Smooth muscle cell (in vitro differentiated cells): Measurements from ENCODE around the gene VPS52. TPM values are rescaled to one million over a fixed set of nuclear protein-coding genes. Genes with fewer than 3 reads are reported as not detected.

Experiments
- DNase-seq: peaks from one replicate; lab custom pipeline; 2025; ENCODE audit not compliant: unreplicated experiment; lab: John Stamatoyannopoulos, UW
- H2AFZ ChIP-seq: fragments of 200-600 bp; sonication (generic); 2 replicates; pipeline ENCODE4 v1.6.0; 2016; ENCODE audit warnings: antibody characterized with exemption, low read depth, mild to moderate bottlenecking
- H3F3A ChIP-seq: fragments of 200-600 bp; sonication (generic); 2 replicates; pipeline ENCODE4 v1.6.0; 2017; ENCODE audit warnings: antibody characterized with exemption, low read depth
- H3K27ac ChIP-seq: fragments of 200-600 bp; sonication (generic); 2 replicates; pipeline ENCODE4 v1.5.1; 2016; ENCODE audit warnings: low read depth, mild to moderate bottlenecking
- H3K27me3 ChIP-seq: fragments of 200-600 bp; sonication (generic); 2 replicates; pipeline ENCODE4 v1.6.1; 2016; ENCODE audit warnings: low read depth, mild to moderate bottlenecking
- H3K36me3 ChIP-seq: fragments of 200-600 bp; sonication (generic); 2 replicates; pipeline ENCODE4 v1.5.1; 2016; ENCODE audit warnings: low read depth
- H3K4me1 ChIP-seq: fragments of 200-600 bp; sonication (generic); 2 replicates; pipeline ENCODE4 v1.5.1; 2016; ENCODE audit warnings: low read depth
- H3K4me2 ChIP-seq: fragments of 200-600 bp; sonication (generic); 2 replicates; pipeline ENCODE4 v1.6.0; 2016; ENCODE audit warnings: mild to moderate bottlenecking
- H3K4me3 ChIP-seq: fragments of 200-600 bp; sonication (generic); 2 replicates; pipeline ENCODE4 v1.5.1; 2016; ENCODE audit warnings: mild to moderate bottlenecking
- H3K79me2 ChIP-seq: fragments of 200-600 bp; sonication (generic); 2 replicates; pipeline ENCODE4 v1.6.0; 2016; ENCODE audit warnings: low read depth, mild to moderate bottlenecking
- H3K9ac ChIP-seq: fragments of 200-600 bp; sonication (generic); 2 replicates; pipeline ENCODE4 v1.6.0; 2016; ENCODE audit warnings: low read depth
- H3K9me3 ChIP-seq: fragments of 200-600 bp; sonication (generic); replicated peaks from 2 replicates; pipeline ENCODE4 v1.5.1; 2016; ENCODE audit warnings: low read depth
- H4K20me1 ChIP-seq: fragments of 200-600 bp; sonication (generic); 2 replicates; pipeline ENCODE4 v1.6.0; 2016; ENCODE audit warnings: low read depth
- WGBS: methylation state at CpG from one replicate; pipeline ENCODE4 v1.1.7; 2016; ENCODE audit warnings: low lambda C conversion rate; 5-methylcytosine and 5-hydroxymethylcytosine counted together
- polyA plus RNA-seq: library from polyadenylated mRNA; unstranded; fragments of >200 nt; fragmentation: Nextera tagmentation; extraction: Ambion mirVana; gene quantifications from 2 replicates; pipeline ENCODE4 v1.2.1, GENCODE V29; 2016
- total RNA-seq: library from RNA; depleted of rRNA; stranded (reverse); fragments of >200 nt; gene quantifications from 2 replicates; pipeline ENCODE4 v1.2.3, GENCODE V29; 2014
- TF ChIP-seq, protein P1 (sequence below): fragments of 200-600 bp; sonication (generic); IDR thresholded peaks from 2 replicates; pipeline ENCODE4 v1.5.1; 2017; ENCODE audit warnings: borderline replicate concordance, mild to moderate bottlenecking, antibody characterized with exemption; ENCODE audit not compliant: insufficient read depth, poor library complexity, severe bottlenecking

Gene VPS52
- total and polyA plus RNA-seq, 2 experiments from 2014 or later: 22.6 to 34.7 TPM

DNA sequence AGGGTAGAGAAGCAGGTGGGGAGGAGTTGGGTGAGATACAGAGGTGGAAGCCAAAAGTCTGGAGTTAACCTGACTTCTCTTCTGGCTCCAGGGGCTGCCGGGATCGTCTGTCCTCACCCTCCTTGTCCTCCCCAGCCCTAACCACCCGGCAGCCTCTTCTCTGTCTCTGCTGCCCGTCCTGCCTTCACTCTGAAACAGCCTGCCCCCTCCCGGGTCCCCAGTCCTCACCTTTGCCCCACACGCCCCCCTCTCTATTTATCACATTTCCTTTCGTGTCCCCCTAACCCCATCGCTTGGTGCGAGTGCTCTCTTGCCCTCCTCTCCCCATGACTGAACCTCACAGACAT, 57.7 kb downstream of the VPS52 start:
- H4K20me1 ChIP-seq: peaks cover 6% of the 10 kb centered on the region
- no peak overlapping the region for H2AFZ ChIP-seq
- DNase-seq: no peak
- H3K4me1 ChIP-seq: peaks cover 12% of the 10 kb centered on the region
- peaks cover 5% of the 10 kb centered on the region for H3F3A ChIP-seq
- WGBS: 38% methylated on average over 6 of the region's 9 CpGs
- no peaks in the 10 kb centered on the region for H3K79me2 ChIP-seq
- peak overlapping the region; percentile 54 for H3K4me3 ChIP-seq
- no peaks in the 10 kb centered on the region for H3K36me3 ChIP-seq
- no peaks in the 10 kb centered on the region for H3K9me3 ChIP-seq
- no peak overlapping the region for H3K9ac ChIP-seq
- peaks cover 12% of the 10 kb centered on the region for H3K27me3 ChIP-seq
- TF ChIP-seq, protein P1, sequence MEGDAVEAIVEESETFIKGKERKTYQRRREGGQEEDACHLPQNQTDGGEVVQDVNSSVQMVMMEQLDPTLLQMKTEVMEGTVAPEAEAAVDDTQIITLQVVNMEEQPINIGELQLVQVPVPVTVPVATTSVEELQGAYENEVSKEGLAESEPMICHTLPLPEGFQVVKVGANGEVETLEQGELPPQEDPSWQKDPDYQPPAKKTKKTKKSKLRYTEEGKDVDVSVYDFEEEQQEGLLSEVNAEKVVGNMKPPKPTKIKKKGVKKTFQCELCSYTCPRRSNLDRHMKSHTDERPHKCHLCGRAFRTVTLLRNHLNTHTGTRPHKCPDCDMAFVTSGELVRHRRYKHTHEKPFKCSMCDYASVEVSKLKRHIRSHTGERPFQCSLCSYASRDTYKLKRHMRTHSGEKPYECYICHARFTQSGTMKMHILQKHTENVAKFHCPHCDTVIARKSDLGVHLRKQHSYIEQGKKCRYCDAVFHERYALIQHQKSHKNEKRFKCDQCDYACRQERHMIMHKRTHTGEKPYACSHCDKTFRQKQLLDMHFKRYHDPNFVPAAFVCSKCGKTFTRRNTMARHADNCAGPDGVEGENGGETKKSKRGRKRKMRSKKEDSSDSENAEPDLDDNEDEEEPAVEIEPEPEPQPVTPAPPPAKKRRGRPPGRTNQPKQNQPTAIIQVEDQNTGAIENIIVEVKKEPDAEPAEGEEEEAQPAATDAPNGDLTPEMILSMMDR: no peak
- no peak overlapping the region for H3K27ac ChIP-seq
- peak overlapping the region; percentile 85 for H3K4me2 ChIP-seq

- peak overlapping the region; percentile 85 for H3K4me2 ChIP-seq
- no peak overlapping the region for H3K27ac ChIP-seq
- no peaks in the 10 kb centered on the region for H3K9me3 ChIP-seq
- H3K4me1 ChIP-seq: peaks cover 15% of the 10 kb centered on the region
- H2AFZ ChIP-seq: no peak overlapping the region
- no peak for DNase-seq
- peaks cover 7% of the 10 kb centered on the region for H3F3A ChIP-seq
- TF ChIP-seq, protein P1: no peak
- 4% methylated on average over 26 of the region's 43 CpGs for WGBS
- H3K36me3 ChIP-seq: no peaks in the 10 kb centered on the region
- no peak overlapping the region for H3K9ac ChIP-seq
- H3K4me3 ChIP-seq: peak overlapping the region; percentile 54
- peaks cover 12% of the 10 kb centered on the region for H3K27me3 ChIP-seq
- no peaks in the 10 kb centered on the region for H3K79me2 ChIP-seq
- H4K20me1 ChIP-seq: peaks cover 6% of the 10 kb centered on the region
These were observed 58.3 kb downstream of the VPS52 start for GRCh38 chr6:33213166-33213988.

DNA sequence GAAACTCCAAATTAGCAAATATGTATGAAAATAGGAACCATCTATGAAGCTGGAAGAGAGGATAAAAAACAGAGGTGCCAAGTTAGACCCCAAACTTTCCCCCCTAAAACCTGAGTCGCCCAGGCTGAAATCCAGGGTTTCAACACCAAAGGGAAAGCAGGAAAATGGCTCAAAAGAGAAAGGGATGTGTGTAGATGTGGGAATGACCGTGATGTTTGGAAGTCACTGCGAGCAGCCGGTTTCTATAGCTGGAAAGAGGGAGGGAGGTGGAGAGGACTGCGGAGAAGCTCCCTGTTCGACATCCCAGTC, 58.9 kb downstream of the VPS52 start:
- Histone ChIP-seq H3K27ac (no peak overlapping the region), H3K27me3 (peaks cover 12% of the 10 kb centered on the region), H3K36me3 (no peaks in the 10 kb centered on the region), H4K20me1 (peaks cover 6% of the 10 kb centered on the region), H3K9ac (no peak overlapping the region), H2AFZ (no peak overlapping the region), H3F3A (peaks cover 7% of the 10 kb centered on the region), H3K79me2 (no peaks in the 10 kb centered on the region), H3K4me1 (peaks cover 15% of the 10 kb centered on the region), H3K9me3 (no peaks in the 10 kb centered on the region), H3K4me2 (peak overlapping the region; percentile 85), H3K4me3 (peak overlapping the region; percentile 54)
- TF ChIP-seq, protein P1: no peak
- DNase-seq: no peak
- 6% methylated on average over 6 of the region's 6 CpGs for WGBS
